Stomach smooth muscle (tissue), 2 donors: Measurements from ENCODE around the gene RUNX2.

Experiments
- H3K27ac ChIP-seq: one replicate; pipeline ENCODE4 v1.7.0; 2013; ENCODE audit warnings: mild to moderate bottlenecking, low read length, inconsistent platforms
- H3K27me3 ChIP-seq, 2 donors: one replicate each; pipeline ENCODE4 v1.7.0; 2013; ENCODE audit warnings: low read length in 2 of 2; ENCODE audit not compliant: insufficient read depth in 2 of 2, control insufficient read depth in 1 of 2
- H3K36me3 ChIP-seq, 2 donors: one replicate each; pipeline ENCODE4 v1.7.0; 2013; ENCODE audit warnings: low read length in 2 of 2; ENCODE audit not compliant: control insufficient read depth in 2 of 2, insufficient read depth in 2 of 2
- H3K4me1 ChIP-seq: one replicate; pipeline ENCODE4 v1.7.0; 2013; ENCODE audit warnings: low read length; ENCODE audit not compliant: control insufficient read depth, insufficient read depth
- H3K4me3 ChIP-seq, 2 donors: one replicate each; pipeline ENCODE4 v1.7.0; 2013; ENCODE audit warnings: low read length in 2 of 2
- H3K9ac ChIP-seq, 2 donors: one replicate each; pipeline ENCODE4 v1.7.0; 2013; ENCODE audit warnings: low read length in 2 of 2, mild to moderate bottlenecking in 1 of 2
- H3K9me3 ChIP-seq, 2 donors: one replicate each; pipeline ENCODE4 v1.7.0; 2013; ENCODE audit warnings: low read length in 2 of 2; ENCODE audit not compliant: control insufficient read depth in 2 of 2
- donor health status: healthy.
- donor health status: Pancreatic carcinoma.

Gene RUNX2

GRCh38 chr6:45635284-45635867 lies 307.2 kb downstream of the RUNX2 start:
- H3K27me3 ChIP-seq, result no peaks in the 10 kb centered on the region
- H3K4me3 ChIP-seq, result no peak overlapping the region
- no peaks in the 10 kb centered on the region for H3K36me3 ChIP-seq
- H3K9ac ChIP-seq, result no peak overlapping the region
- H3K27ac ChIP-seq, result no peak overlapping the region
- no peaks in the 10 kb centered on the region for H3K4me1 ChIP-seq
- H3K9me3 ChIP-seq, result no peaks in the 10 kb centered on the region

DNA sequence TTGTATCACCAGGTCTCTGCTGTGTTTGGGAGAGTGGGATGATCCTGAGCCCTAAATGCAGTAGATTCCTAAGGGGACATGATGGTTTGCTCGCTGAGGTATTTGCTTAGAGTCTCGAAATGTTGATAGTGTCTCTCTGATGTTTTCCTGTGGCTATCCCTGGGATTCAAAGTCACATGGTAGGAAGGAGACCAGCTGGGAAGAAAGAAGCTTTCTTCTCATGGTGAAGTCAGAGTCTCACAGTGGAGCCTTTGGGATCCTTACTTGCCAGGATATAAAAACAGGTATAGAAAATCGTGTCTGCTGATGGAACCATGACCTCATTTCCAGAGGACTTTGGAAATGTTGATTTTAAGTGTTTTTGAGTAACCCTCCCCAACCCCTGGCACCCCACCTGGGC lies 308.9 kb downstream of the RUNX2 start:
- H3K27me3 ChIP-seq, result no peaks in the 10 kb centered on the region
- no peak overlapping the region for H3K27ac ChIP-seq
- no peaks in the 10 kb centered on the region for H3K9me3 ChIP-seq
- H3K36me3 ChIP-seq, result no peaks in the 10 kb centered on the region
- no peak overlapping the region for H3K4me3 ChIP-seq
- H3K9ac ChIP-seq, result no peak overlapping the region
- H3K4me1 ChIP-seq, result no peaks in the 10 kb centered on the region

DNA sequence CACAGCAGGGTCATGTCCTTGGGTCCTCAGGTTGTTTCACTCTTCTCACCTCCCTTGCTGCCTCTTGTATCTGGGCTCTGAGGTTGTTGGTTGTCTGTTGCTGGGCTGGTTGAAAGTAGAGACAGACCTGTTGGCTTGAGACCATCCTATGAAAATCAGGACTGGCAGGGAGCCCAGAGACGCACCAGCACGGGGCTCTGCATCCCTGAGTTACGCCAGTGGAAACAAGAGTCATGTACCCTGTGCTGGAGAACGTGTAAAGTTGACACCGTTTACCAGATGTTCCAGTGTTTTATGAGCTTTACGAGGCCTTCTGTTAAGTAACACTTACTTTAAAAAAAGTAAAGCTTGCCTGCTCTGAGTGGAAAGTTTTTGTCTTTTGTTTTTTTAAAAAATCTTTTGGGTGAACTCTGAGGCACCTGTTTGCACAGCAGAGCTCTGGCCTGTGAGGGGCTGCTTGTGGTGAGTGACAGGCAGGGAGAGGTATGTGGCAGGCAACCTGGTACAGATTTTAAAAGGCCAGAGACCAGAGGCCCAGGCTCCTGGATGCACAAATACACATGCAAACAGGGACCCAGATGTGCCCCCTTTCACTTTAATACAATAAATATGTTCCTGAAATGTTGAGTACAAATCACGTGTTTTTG lies 309.6 kb downstream of the RUNX2 start:
- Histone ChIP-seq H3K9me3 (no peaks in the 10 kb centered on the region), H3K4me3 (no peak overlapping the region), H3K27ac (no peak overlapping the region), H3K27me3 (no peaks in the 10 kb centered on the region), H3K36me3 (no peaks in the 10 kb centered on the region), H3K9ac (no peak overlapping the region), H3K4me1 (no peaks in the 10 kb centered on the region)

GRCh38 chr6:45640081-45640491 lies 312.0 kb downstream of the RUNX2 start:
- Histone ChIP-seq H3K9ac (no peak overlapping the region), H3K4me3 (no peak overlapping the region), H3K4me1 (no peaks in the 10 kb centered on the region), H3K36me3 (no peaks in the 10 kb centered on the region), H3K9me3 (no peaks in the 10 kb centered on the region), H3K27me3 (peaks cover 0 to 7% of the 10 kb centered on the region in 2 donors), H3K27ac (no peak overlapping the region)

DNA sequence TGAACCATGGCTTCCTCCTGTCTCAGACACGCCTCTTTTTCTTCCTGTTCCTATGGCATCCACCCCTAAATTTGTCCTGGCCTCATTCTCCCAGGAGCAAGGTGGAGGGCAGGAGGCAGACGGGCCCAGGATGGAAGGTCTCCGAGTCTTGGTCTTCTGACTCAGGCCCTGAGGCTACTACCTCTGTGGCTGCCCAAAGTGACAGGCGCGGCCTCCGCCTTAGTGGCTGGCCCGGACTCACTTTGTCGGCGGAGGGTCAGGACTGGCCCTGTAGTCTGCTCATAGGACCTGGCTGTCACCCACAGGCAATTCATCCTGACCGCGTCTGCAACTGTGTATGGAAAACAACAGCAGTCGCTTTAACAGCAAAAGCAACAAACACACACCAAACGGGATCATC lies 312.7 kb downstream of the RUNX2 start:
- peaks cover 0 to 7% of the 10 kb centered on the region in 2 donors for H3K27me3 ChIP-seq
- H3K27ac ChIP-seq, result no peak overlapping the region

DNA sequence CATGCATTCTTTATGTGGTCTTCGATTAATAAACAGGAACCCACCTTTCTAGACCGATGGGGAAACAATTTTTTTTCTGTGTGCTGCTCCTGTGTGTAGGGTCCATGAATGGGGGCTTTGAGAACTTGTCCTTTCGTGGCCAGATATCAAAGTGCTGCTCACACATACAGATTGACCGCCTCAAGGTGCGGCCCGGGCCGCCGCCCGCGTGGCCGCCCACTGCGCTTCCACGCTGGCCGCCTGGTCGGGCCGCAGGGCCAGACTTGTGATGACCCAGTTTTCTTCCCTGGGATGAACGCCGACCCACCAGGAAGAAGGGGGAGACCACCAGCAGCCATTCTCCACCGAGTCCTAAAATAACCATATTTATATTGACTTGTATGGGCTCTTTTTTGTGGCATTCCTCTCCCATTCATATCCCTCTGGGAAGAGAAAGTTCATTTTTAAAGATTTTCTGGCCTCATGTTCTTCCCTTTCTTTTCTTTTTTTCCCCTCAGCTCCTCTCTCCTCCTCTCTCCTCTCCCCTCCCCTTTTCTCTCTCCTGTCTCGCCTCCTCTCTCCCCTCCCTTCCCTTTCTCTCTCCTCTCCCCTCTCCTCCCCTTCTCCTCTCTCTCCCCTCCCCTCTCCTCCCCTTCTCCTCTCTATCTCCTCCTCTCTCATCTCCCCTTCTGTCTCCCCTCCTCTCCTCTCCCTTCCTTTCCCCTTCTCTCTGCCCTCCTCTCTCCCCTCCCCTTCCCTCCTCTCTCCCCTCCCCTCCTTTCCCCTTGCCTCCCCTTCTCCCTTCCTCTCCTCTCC lies 314.4 kb downstream of the RUNX2 start:
- no peak overlapping the region for H3K27ac ChIP-seq
- H3K9ac ChIP-seq, result no peak overlapping the region
- no peaks in the 10 kb centered on the region for H3K9me3 ChIP-seq
- H3K27me3 ChIP-seq, result peaks cover 0 to 7% of the 10 kb centered on the region in 2 donors
- H3K36me3 ChIP-seq, result no peaks in the 10 kb centered on the region
- no peak overlapping the region for H3K4me3 ChIP-seq
- no peaks in the 10 kb centered on the region for H3K4me1 ChIP-seq

More for the DNA sequence above, 312.7 kb downstream of the RUNX2 start:
- H3K36me3 ChIP-seq, result no peaks in the 10 kb centered on the region
- no peaks in the 10 kb centered on the region for H3K9me3 ChIP-seq
- H3K4me3 ChIP-seq, result no peak overlapping the region
- H3K4me1 ChIP-seq, result no peaks in the 10 kb centered on the region
- no peak overlapping the region for H3K9ac ChIP-seq

GRCh38 chr6:45643126-45643525 lies 315.0 kb downstream of the RUNX2 start:
- Histone ChIP-seq H3K9me3 (no peaks in the 10 kb centered on the region), H3K9ac (no peak overlapping the region), H3K4me3 (no peak overlapping the region), H3K27me3 (peaks cover 0 to 7% of the 10 kb centered on the region in 2 donors), H3K4me1 (no peaks in the 10 kb centered on the region), H3K36me3 (no peaks in the 10 kb centered on the region), H3K27ac (no peak overlapping the region)

- Histone ChIP-seq H3K4me1 (no peaks in the 10 kb centered on the region), H3K36me3 (no peaks in the 10 kb centered on the region), H3K9ac (no peak overlapping the region), H3K27ac (no peak overlapping the region), H3K4me3 (no peak overlapping the region), H3K9me3 (no peaks in the 10 kb centered on the region), H3K27me3 (peaks cover 0 to 7% of the 10 kb centered on the region in 2 donors)
Measured at GRCh38 chr6:45644720-45645119, 316.6 kb downstream of the RUNX2 start.

DNA sequence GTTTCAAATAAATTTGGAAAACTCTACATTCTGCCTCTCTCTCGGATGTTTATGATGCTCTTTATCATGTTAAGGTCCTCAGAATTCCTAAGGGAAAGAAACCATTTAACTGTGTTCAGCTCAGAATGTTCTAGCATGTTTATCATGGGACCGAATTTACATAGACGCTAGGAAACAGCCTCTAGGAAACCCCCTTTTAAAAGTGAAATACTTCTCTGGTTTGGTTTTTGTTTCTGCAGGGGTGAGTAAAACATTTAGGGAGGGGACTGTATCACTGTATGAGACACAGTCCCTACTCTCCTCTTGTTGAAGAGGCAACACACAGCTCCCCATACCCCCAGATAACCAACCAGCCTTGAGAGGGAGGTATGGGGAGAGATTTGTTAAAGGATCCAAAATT lies 317.2 kb downstream of the RUNX2 start:
- no peak overlapping the region for H3K9ac ChIP-seq

GRCh38 chr6:45647341-45648261 lies 319.5 kb downstream of the RUNX2 start:
- no peaks in the 10 kb centered on the region for H3K36me3 ChIP-seq
- no peak overlapping the region for H3K27ac ChIP-seq
- H3K4me3 ChIP-seq, result no peak overlapping the region
- H3K4me1 ChIP-seq, result no peaks in the 10 kb centered on the region
- no peak overlapping the region for H3K9ac ChIP-seq
- H3K9me3 ChIP-seq, result no peaks in the 10 kb centered on the region
- peaks cover 0 to 7% of the 10 kb centered on the region in 2 donors for H3K27me3 ChIP-seq

More for the DNA sequence above, 317.2 kb downstream of the RUNX2 start:
- H3K36me3 ChIP-seq, result no peaks in the 10 kb centered on the region
- peaks cover 0 to 7% of the 10 kb centered on the region in 2 donors for H3K27me3 ChIP-seq
- no peaks in the 10 kb centered on the region for H3K9me3 ChIP-seq
- no peak overlapping the region for H3K4me3 ChIP-seq
- H3K4me1 ChIP-seq, result no peaks in the 10 kb centered on the region
- no peak overlapping the region for H3K27ac ChIP-seq
